GM19324 (cell line): ENCODE results near the gene CTNNBL1.
"Not testable (repeated sequence)": the region's sequence is repeated elsewhere in the genome, so short reads cannot be mapped to it uniquely, and the experiment has no call there.

Source experiments
- ATAC-seq: cut with Tn5 transposase; IDR thresholded peaks from one replicate; pipeline ENCODE4 v1.9.1; 2021; ENCODE audit warnings: mild to moderate bottlenecking, moderate library complexity; ENCODE audit not compliant: unreplicated experiment, low FRiP score

Gene CTNNBL1

GRCh38 chr20:37677969-37678861 is 15.6 kb upstream of the CTNNBL1 start:
- no peak for ATAC-seq

DNA sequence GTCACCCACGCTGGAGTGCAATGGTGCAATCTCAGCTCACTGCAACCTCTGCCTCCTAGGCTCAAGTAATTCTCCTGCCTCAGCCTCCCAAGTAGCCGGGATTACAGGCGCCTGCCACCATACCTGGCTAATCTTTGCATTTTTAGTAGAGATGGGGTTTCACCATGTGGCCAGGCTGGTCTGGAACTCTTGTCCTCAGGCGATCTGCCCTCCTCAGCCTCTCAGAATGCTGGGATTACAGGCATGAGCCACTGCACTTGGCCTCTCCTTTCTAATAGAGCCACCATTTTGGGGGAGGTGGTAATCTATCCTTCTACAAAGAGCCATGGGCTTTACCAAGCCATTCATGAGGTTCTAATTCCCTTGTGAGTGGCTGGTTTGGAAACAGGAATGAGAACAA is 14.1 kb upstream of the CTNNBL1 start:
- ATAC-seq: not testable (repeated sequence)

- no peak for ATAC-seq
Measured at GRCh38 chr20:37680420-37680819, 13.4 kb upstream of the CTNNBL1 start.

DNA sequence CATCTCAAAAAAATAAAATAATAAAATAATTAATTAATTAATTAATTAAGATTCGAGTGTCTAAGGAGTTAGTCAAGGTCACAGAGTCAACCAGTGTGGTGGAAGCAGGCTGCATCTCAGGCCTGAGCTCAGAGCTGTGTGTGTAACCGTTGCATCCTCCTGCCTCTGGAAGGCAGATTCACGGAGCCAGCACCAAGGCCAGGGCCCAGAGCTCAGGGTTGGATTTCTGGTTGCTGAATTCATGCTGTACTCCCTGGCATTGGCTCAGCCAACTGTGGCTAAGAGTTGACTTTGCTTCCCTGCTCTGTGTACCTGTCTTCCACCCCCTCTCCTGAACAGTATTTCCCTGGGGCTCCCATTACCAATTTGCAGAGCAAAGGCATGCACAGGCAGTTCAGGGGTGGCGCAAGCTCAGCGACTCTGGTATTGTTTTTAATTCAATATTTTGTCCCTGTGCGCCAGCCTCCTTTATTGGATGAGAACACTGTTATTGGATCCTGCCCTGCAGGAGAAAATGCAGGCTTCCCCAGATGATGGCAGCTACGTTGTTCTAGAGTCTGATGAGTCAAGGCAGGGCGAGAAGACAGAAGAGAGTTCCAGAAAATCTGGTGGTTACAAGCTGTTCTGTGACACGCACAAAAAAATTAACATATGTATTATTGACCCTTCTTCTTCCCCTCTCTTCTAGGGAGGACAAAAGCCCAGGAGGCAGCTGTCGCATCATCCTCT is 12.3 kb upstream of the CTNNBL1 start:
- no peak for ATAC-seq

DNA sequence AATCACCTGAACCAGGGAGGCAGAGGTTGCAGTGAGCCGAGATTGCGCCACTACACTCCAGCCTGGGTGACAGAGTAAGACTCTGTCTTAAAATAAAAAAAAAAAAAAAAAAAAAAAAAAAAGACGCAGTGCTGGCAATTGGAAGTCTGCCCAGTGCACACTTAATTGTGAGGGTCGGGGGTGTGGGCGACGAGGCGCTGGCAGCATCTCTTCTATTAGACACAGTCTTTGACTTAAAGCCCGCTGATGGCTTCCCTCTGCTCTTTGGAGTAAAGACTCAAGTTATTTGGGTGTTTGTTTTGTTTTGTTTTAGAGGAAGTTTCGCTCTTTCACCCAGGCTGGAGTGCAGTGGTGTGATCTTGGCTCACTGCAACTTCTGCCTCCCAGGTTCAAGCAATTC is 10.7 kb upstream of the CTNNBL1 start:
- not testable (repeated sequence) for ATAC-seq

DNA sequence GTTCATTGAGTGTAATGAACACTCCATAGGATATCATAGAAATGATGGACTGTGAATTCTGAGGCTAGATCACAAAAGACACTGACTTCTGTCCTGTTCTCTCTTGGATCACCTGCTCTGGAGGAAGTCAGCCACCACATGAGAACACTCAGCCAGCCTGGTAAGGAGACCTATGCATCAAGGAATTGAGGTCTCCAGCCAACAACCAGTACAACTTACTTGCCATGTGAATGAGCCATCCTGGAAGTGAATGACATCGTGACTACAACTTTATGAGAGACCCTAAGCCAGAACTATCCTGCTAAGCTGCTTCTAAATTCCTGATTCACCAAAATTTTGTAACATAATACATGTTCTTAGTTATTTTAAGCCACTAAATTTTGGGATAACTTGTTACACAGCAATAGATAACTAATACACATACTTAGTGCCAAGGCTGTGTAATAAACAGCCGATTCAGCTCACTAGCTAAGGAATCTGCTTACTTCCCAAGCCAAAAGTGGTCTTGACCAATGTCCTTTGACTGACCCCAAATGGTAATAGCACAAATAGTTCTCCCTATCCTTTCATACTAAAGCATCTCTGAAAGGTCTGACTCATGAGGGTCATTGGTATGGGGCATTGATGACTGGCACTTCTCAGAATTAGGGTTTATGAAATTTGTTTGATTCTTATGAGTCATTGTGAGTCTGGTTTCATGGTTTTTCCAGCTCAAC is 6.9 kb upstream of the CTNNBL1 start:
- no peak for ATAC-seq

- no peak for ATAC-seq
Measured at GRCh38 chr20:37687478-37687805, 6.4 kb upstream of the CTNNBL1 start.

DNA sequence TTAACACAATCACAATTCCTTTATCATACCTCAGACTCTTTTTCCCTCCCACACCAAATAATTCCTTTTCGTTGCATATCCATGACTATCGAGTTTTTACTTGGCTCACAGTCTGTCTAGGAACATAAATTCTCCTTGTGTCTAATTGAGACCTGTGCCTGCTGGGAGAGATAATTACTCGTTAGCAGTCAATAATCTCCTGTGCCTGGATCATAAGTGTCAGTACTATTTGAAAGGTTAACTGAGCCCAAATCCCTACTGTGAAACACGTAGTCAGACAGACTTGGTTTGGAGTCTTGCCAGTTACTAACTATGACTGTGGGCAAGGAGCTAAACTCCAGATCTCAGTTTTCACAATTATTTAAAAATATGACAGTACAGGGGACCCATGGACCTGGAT is 5.7 kb upstream of the CTNNBL1 start:
- no peak for ATAC-seq

DNA sequence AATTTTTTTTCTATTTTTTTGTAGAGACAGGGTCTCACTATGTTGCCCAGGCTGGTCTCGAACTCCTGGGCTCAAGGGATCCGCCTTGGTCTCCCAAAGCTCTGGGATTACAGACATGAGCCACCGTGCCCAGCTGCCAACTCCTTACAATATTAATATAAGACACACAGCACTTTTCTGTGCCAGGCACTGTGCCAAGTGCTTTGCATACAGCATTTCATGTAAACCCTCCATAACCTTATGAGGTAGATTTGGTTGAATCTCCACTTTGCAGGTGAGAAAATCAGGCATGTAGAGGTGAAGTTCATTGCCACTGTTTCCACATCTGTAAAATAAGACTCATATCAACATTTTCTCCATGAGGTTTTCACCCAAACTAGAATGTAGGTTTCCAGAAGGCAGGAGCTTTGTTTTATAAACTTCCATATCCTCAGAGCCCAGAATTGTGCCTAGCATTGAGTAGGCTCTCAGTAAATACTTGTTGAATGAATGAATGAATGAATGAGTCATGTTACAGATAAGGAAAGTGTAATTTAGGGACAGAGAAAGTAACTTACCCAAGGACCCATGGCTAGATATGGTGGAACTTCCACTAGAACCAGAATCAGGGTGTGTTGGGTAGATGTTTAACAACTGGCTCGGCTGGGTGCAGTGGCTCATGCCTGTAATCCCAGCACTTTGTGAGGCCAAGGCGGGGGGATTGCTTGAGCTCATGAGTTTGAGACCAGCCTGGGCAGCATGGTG is 3.0 kb upstream of the CTNNBL1 start:
- no peak for ATAC-seq

DNA sequence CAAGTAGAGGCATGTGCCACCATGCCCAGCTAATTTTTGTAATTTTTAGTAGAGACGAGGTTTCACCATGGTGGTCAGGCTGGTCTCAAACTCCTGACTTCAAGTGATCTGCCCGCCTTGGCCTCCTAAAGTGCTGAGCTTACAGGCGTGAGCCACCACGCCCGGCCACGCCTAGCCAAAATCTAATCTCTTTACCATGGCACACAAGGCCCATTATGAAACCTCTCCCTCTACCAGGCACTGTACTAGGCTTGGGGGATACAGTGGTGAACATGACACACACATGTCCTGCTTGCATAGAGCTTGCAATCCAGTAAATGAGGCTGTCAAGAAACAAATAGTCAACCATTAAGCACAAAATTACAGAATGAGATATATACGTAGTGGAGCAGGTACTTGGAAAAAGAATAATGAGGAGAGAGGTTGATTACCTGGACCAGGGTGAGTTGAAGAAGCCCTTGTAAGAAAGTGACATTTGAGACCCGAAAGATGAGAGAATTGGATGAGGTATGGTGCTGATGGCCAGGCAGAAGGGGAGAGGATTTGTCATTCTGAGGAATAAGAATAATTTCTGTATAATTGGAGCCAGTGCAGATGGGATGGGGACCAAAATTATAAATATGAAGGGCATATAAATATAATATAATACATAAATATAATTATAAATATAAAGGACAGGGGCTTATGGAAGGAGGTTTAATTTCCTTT is 1.2 kb upstream of the CTNNBL1 start:
- no peak for ATAC-seq

DNA sequence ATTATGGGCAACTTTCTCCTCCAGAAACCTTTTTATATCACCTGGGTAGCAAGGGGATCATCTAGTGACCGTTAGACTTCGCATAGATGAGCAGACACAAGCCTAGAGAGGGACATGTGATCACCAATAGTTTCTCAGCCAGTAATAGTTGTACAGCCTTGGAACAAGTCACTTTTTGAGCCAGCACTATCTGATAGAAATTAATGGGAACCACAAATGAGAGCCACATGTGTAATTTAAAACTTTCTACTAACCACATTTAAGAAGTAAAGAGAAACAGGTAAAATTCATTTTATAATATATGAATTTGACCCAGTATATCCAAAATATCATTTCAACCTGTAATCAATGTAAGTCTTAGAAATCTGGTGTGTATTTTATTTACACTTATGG is 592 bp upstream of the CTNNBL1 start:
- no peak for ATAC-seq

DNA sequence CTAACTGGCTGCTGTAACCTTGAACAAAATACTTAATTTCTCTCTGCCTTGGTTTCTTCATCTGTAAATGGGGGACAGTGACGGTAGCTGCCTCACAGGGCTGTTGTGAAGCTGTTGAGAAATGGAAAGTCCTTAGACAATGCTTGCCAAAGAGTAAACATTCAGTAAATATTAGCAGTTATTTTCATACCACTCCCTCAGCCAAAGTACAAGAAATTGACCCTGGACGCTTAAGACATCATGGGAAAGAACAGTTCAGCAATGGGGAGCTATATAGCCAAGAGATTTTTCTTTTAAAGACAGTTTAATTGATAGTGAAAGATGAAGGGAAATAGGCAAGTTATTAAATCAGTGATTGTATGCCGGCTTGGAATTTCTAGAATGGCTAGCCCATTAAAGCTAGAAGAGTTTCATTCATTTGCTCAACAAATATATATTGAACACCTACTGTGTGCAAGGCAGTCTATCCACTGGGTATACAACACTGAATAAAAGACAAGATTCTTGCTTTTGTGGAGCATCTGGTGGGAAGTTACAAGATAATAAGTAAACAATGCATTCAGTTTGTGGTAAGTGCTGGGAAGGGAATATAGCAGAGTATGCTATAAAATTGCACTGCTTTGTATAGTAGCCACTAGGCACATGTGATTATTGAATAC is 2.0 kb downstream of the CTNNBL1 start:
- no peak for ATAC-seq

- no peak for ATAC-seq
Measured at GRCh38 chr20:37697314-37697713, 3.5 kb downstream of the CTNNBL1 start.

DNA sequence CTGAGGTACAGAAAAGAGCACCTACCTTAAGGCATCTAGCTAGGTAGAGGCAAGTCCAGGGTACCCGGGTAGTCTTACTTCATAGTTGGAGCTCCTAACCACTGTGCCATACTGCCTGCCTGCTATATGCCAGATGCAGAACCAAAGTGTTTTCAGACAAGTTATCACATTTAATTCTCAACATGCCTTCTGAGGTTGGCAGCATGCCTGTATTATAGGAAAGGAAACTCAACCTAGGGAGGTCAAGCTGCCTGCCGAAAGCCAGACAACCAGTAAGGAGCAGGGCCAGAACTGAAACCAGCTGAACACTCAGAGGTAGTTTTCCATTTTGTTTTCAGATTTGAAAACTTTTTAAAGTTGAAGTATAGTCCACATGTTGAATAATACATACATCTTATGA is 5.4 kb downstream of the CTNNBL1 start:
- no peak for ATAC-seq

GRCh38 chr20:37700301-37700700 is 6.5 kb downstream of the CTNNBL1 start:
- no peak for ATAC-seq

- ATAC-seq: not testable (repeated sequence)
Measured at GRCh38 chr20:37701676-37702075, 7.8 kb downstream of the CTNNBL1 start.

GRCh38 chr20:37702403-37703034 is 8.7 kb downstream of the CTNNBL1 start:
- ATAC-seq: no peak

GRCh38 chr20:37703035-37703845 is 9.4 kb downstream of the CTNNBL1 start:
- no peak for ATAC-seq
